K562 (cell line): Measurements from ENCODE around the gene STK24. TPM values are rescaled to one million over a fixed set of nuclear protein-coding genes. Genes with fewer than 3 reads are reported as not detected.

Experiments used
- ARID1B ChIP-seq: fragments of 450-650 bp; IDR thresholded peaks from 2 replicates; pipeline ENCODE4 v1.6.1; 2016; ENCODE audit warnings: antibody characterized with exemption, mild to moderate bottlenecking, inconsistent platforms
- CEBPB ChIP-seq: fragments of 450-650 bp; IDR thresholded peaks from 2 replicates; pipeline ENCODE4 v1.6.1; 2016; ENCODE audit warnings: missing genetic modification characterization, missing compliant biosample characterization
- EP400 ChIP-seq: fragments of 450-650 bp; IDR thresholded peaks from 2 replicates; pipeline ENCODE4 v1.6.1; 2017; ENCODE audit warnings: antibody characterized with exemption, mild to moderate bottlenecking, moderate library complexity
- KAT8 ChIP-seq: fragments of 450-650 bp; IDR thresholded peaks from 2 replicates; pipeline ENCODE4 v1.6.1; 2016; ENCODE audit warnings: low read depth, mild to moderate bottlenecking
- MXD1 ChIP-seq: fragments of 250-450 bp; sonication (Bioruptor Pico); IDR thresholded peaks from 2 replicates; pipeline ENCODE4 v1.8.0; 2021; ENCODE audit warnings: borderline replicate concordance, mild to moderate bottlenecking, moderate library complexity; ENCODE audit not compliant: poor library complexity, severe bottlenecking
- NONO ChIP-seq, 2 experiments: fragments of 200-400 bp in 1 of 2; fragments of 450-650 bp in 1 of 2; formaldehyde crosslinking in 1 of 2; IDR thresholded peaks; 2 replicates each; pipeline ENCODE4 v1.6.1; 2017; ENCODE audit warnings: low read depth in 2 of 2, mild to moderate bottlenecking in 2 of 2, moderate library complexity in 2 of 2, low read length in 1 of 2
- POU5F1 ChIP-seq: fragments of 150-350 bp; IDR thresholded peaks from 2 replicates; pipeline ENCODE4 v1.6.1; 2014; ENCODE audit warnings: borderline replicate concordance, low read length, low read depth, mild to moderate bottlenecking; ENCODE audit not compliant: partially characterized antibody
- PTBP1 ChIP-seq: fragments of 200-400 bp; formaldehyde crosslinking; IDR thresholded peaks from 2 replicates; pipeline ENCODE4 v1.6.1; 2017; ENCODE audit warnings: low read depth, low read length
- SNIP1 ChIP-seq: fragments of 450-650 bp; IDR thresholded peaks from 2 replicates; pipeline ENCODE4 v1.7.1; 2017; ENCODE audit warnings: low read depth, mild to moderate bottlenecking
- YBX1 ChIP-seq: fragments of 450-650 bp; IDR thresholded peaks from 2 replicates; pipeline ENCODE4 v1.7.1; 2016; ENCODE audit warnings: mild to moderate bottlenecking
- ZNF41 ChIP-seq: fragments of 250-450 bp; sonication (Bioruptor Pico); conservative IDR thresholded peaks from 2 replicates; pipeline ENCODE4 v1.4.0; 2020; ENCODE audit warnings: mild to moderate bottlenecking
- ZZZ3 ChIP-seq: fragments of 450-650 bp; IDR thresholded peaks from 2 replicates; pipeline ENCODE4 v1.6.1; 2016; ENCODE audit warnings: antibody characterized with exemption, mild to moderate bottlenecking, moderate library complexity
- polyA plus RNA-seq, 8 experiments: library from polyadenylated mRNA; depleted of rRNA in 4 of 8; stranded (reverse) in 5 of 8; unstranded in 3 of 8; fragments of >200 nt; fragmentation: Nextera tagmentation in 2 of 8; fragmentation: Illumina TruSeq in 1 of 8; extraction: Ambion mirVana in 2 of 8; extraction: Trizol in 1 of 8; gene quantifications; 2 replicates each; pipeline versions ENCODE4 v1.2.1 to v1.2.3, GENCODE V29; 2011 to 2014; ENCODE audit warnings: inconsistent platforms in 1 of 8, missing spikeins in 1 of 8
- total RNA-seq, 7 experiments: library from RNA; depleted of rRNA in 6 of 7; stranded (reverse); fragments of >200 nt in 6 of 7; fragmentation: Illumina TruSeq in 2 of 7; extraction: Trizol in 2 of 7; gene quantifications; 2 replicates each; pipeline versions ENCODE4 v1.2.1 to v1.2.3, GENCODE V29; 2011 to 2021; ENCODE audit warnings: low replicate concordance in 1 of 7
- TF ChIP-seq, protein P1 (sequence below): fragments of 250-450 bp; sonication (Bioruptor Pico); IDR thresholded peaks from 2 replicates; pipeline ENCODE4 v1.6.1; 2021; ENCODE audit warnings: mild to moderate bottlenecking
- TF ChIP-seq, protein P2 (sequence below): fragments of 250-450 bp; sonication (Bioruptor Pico); IDR thresholded peaks from 2 replicates; pipeline ENCODE4 v1.4.0; 2020; ENCODE audit warnings: mild to moderate bottlenecking, moderate library complexity
- TF ChIP-seq, protein P3 (sequence below), 2 experiments: fragments of 150-350 bp in 1 of 2; IDR thresholded peaks; 2 replicates each; pipeline ENCODE4 v1.6.1; 2012 to 2016; ENCODE audit warnings: low read depth in 2 of 2, low read length in 2 of 2, mild to moderate bottlenecking in 1 of 2, moderate library complexity in 1 of 2
- TF ChIP-seq, protein P4 (sequence below): fragments of 450-650 bp; IDR thresholded peaks from one replicate; pipeline ENCODE4 v1.6.1; 2018; ENCODE audit warnings: mild to moderate bottlenecking, moderate library complexity; ENCODE audit not compliant: partially characterized antibody

STK24 gene
- total and polyA plus RNA-seq, 9 of the 15 experiments (the other 6 are each of a cell fraction or from before 2014, with no cell fraction given) = 3.8 to 78.4 (median 28.2) TPM

DNA sequence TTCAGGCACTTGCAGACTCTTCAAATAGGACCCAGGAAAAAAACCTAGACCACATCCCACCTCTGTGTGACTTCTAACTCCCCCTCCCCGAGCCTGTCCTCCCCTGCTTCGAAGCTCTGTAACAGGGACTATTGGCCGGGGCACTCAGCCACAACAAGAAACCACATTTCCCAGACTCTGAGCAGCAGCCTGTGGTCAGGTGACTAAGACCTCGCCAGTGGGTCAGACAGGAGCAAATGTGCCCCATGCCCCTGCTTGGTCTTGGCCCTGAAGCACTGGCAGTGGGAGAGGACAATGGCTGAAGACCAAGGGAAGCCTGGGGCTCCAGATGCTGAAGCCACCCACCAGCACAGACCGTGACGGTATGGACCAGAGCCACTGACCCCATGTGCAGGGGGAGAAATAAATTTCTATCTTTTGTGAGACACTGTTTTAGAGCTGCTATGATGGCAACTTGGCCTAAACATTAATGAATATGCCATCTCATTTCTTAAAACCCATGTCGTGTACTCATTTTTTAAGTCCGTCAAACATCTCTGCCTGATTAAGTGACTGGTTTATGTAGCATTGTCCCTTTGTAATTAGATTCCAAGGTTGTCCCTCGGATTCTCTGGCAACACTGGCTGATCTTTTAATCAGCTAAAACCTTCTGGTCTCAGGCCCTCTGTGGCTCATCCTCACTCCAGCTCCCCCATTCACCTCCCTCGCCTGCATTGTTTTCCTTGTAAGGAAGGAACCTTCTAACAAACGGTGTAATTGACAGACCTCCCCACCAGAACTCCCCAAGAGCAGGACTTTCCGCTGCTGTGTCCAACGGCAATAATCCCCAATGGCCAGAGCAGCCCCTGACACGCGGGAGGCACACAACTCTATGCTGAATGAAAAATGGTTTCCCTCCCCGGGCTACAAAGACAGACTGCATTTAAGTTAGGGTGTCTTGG, 98.4 kb downstream of the STK24 start (continued):
- no peak for TF ChIP-seq KAT8
- no peak for TF ChIP-seq PTBP1
- TF ChIP-seq YBX1 = no peak
- no peak for TF ChIP-seq ZZZ3
- no peak for TF ChIP-seq POU5F1
- no peak for TF ChIP-seq ZNF41 (CRISPR knock-in tag)
- no peak for TF ChIP-seq SNIP1
- TF ChIP-seq EP400 = no peak
- TF ChIP-seq, protein P1, sequence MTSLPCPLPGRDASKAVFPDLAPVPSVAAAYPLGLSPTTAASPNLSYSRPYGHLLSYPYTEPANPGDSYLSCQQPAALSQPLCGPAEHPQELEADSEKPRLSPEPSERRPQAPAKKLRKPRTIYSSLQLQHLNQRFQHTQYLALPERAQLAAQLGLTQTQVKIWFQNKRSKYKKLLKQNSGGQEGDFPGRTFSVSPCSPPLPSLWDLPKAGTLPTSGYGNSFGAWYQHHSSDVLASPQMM (CRISPR knock-in tag) = no peak
- TF ChIP-seq NONO (IDR thresholded peaks at IDR 0.05; ENCODE audit: low read depth in 2 of 2, low read length in 1 of 2) = no peak
- TF ChIP-seq, protein P2, sequence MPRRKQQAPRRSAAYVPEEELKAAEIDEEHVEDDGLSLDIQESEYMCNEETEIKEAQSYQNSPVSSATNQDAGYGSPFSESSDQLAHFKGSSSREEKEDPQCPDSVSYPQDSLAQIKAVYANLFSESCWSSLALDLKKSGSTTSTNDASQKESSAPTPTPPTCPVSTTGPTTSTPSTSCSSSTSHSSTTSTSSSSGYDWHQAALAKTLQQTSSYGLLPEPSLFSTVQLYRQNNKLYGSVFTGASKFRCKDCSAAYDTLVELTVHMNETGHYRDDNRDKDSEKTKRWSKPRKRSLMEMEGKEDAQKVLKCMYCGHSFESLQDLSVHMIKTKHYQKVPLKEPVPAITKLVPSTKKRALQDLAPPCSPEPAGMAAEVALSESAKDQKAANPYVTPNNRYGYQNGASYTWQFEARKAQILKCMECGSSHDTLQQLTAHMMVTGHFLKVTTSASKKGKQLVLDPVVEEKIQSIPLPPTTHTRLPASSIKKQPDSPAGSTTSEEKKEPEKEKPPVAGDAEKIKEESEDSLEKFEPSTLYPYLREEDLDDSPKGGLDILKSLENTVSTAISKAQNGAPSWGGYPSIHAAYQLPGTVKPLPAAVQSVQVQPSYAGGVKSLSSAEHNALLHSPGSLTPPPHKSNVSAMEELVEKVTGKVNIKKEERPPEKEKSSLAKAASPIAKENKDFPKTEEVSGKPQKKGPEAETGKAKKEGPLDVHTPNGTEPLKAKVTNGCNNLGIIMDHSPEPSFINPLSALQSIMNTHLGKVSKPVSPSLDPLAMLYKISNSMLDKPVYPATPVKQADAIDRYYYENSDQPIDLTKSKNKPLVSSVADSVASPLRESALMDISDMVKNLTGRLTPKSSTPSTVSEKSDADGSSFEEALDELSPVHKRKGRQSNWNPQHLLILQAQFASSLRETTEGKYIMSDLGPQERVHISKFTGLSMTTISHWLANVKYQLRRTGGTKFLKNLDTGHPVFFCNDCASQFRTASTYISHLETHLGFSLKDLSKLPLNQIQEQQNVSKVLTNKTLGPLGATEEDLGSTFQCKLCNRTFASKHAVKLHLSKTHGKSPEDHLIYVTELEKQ (CRISPR knock-in tag) = no peak
- TF ChIP-seq MXD1 (CRISPR knock-in tag) = no peak
- TF ChIP-seq, protein P3, sequence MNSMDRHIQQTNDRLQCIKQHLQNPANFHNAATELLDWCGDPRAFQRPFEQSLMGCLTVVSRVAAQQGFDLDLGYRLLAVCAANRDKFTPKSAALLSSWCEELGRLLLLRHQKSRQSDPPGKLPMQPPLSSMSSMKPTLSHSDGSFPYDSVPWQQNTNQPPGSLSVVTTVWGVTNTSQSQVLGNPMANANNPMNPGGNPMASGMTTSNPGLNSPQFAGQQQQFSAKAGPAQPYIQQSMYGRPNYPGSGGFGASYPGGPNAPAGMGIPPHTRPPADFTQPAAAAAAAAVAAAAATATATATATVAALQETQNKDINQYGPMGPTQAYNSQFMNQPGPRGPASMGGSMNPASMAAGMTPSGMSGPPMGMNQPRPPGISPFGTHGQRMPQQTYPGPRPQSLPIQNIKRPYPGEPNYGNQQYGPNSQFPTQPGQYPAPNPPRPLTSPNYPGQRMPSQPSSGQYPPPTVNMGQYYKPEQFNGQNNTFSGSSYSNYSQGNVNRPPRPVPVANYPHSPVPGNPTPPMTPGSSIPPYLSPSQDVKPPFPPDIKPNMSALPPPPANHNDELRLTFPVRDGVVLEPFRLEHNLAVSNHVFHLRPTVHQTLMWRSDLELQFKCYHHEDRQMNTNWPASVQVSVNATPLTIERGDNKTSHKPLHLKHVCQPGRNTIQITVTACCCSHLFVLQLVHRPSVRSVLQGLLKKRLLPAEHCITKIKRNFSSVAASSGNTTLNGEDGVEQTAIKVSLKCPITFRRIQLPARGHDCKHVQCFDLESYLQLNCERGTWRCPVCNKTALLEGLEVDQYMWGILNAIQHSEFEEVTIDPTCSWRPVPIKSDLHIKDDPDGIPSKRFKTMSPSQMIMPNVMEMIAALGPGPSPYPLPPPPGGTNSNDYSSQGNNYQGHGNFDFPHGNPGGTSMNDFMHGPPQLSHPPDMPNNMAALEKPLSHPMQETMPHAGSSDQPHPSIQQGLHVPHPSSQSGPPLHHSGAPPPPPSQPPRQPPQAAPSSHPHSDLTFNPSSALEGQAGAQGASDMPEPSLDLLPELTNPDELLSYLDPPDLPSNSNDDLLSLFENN (IDR thresholded peaks at IDR 0.05; ENCODE audit: low read depth in 2 of 2, low read length in 2 of 2) = peak in 1 of 2 experiments; percentile 53; a peak in 1 of 4 replicates
- TF ChIP-seq, protein P4, sequence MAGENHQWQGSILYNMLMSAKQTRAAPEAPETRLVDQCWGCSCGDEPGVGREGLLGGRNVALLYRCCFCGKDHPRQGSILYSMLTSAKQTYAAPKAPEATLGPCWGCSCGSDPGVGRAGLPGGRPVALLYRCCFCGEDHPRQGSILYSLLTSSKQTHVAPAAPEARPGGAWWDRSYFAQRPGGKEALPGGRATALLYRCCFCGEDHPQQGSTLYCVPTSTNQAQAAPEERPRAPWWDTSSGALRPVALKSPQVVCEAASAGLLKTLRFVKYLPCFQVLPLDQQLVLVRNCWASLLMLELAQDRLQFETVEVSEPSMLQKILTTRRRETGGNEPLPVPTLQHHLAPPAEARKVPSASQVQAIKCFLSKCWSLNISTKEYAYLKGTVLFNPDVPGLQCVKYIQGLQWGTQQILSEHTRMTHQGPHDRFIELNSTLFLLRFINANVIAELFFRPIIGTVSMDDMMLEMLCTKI = no peak
- peak; percentile 76 for TF ChIP-seq ARID1B
- TF ChIP-seq CEBPB (tag) = no peak
